ENCODE results near the gene FAM53A. TPM values are rescaled to one million over a fixed set of nuclear protein-coding genes. Genes with fewer than 3 reads are reported as not detected.

The FAM53A gene
- total and polyA plus RNA-seq, 2 of the 13 experiments (the other 11 are each of a cell fraction or from before 2014, with no cell fraction given) = 0.48 to 1.1 TPM

DNA sequence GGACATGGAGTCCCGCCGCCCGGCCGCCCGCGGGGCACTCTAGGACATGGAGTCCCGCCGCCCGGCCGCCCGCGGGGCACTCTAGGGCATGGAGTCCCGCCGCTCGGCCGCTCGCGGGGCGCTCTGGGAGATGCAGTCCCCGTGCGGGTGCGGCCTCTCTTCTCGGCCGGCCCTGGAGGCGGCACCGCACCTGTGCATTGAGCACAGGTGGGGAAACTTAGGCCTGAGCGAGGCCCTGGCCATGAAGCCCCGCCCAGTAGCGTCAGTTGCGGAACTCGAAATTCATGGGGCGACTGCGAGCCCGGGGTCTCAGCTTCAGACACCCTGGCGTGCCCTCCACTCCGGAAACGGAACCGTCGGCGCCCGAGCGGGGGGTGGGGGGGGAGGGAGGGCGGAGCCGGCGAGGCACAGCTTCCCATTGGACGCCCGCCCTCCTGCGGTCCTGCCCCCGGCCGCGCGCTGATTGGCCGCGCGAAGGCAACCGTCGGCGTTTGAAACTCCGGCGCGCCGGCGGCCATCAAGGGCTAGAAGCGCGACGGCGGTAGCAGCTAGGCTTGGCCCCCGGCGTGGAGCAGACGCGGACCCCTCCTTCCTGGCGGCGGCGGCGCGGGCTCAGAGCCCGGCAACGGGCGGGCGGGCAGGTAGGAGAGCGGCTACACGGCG is 37.0 kb upstream of the FAM53A start, which contains the start of the genes TACC3 and TMEM129 (continued):
- TF ChIP-seq ARID4A (CRISPR knock-in tag; IDR thresholded peaks at IDR 0.05; ENCODE audit: borderline replicate concordance) (peak; percentile 92), ZNF264 (CRISPR knock-in tag; IDR thresholded peaks at IDR 0.05) (no peak), SAP130 (CRISPR knock-in tag; IDR thresholded peaks at IDR 0.05; ENCODE audit: low read depth) (peak; percentile 98), ZFX (CRISPR knock-in tag; IDR thresholded peaks at IDR 0.05; ENCODE audit: low read depth) (peak; percentile 91), ZNF564 (CRISPR knock-in tag; IDR thresholded peaks at IDR 0.05) (peak; percentile 83), MTF1 (CRISPR knock-in tag; IDR thresholded peaks at IDR 0.05) (no peak), KDM2A (CRISPR knock-in tag; IDR thresholded peaks at IDR 0.05; ENCODE audit: borderline replicate concordance, low read depth) (peak; percentile 28; the same call in 1 of the 2 replicates), PATZ1 (CRISPR knock-in tag; IDR thresholded peaks at IDR 0.05) (peak; percentile 72), PAF1 (CRISPR knock-in tag; IDR thresholded peaks at IDR 0.05) (no peak), SMARCE1 (IDR thresholded peaks at IDR 0.05; ENCODE audit: borderline replicate concordance) (no peak), ZNF614 (CRISPR knock-in tag; IDR thresholded peaks at IDR 0.05; ENCODE audit: borderline replicate concordance) (peak; percentile 39; the same call in 1 of the 2 replicates), RNF219 (CRISPR knock-in tag; IDR thresholded peaks at IDR 0.05) (no peak), CREB1 (IDR thresholded peaks at IDR 0.05) (peak; percentile 55), CREB1 (CRISPR knock-in tag; IDR thresholded peaks at IDR 0.05) (0 out of 2 replicates have a peak, but pooled peaks have one; percentile 23)
- TF ChIP-seq, protein P1, sequence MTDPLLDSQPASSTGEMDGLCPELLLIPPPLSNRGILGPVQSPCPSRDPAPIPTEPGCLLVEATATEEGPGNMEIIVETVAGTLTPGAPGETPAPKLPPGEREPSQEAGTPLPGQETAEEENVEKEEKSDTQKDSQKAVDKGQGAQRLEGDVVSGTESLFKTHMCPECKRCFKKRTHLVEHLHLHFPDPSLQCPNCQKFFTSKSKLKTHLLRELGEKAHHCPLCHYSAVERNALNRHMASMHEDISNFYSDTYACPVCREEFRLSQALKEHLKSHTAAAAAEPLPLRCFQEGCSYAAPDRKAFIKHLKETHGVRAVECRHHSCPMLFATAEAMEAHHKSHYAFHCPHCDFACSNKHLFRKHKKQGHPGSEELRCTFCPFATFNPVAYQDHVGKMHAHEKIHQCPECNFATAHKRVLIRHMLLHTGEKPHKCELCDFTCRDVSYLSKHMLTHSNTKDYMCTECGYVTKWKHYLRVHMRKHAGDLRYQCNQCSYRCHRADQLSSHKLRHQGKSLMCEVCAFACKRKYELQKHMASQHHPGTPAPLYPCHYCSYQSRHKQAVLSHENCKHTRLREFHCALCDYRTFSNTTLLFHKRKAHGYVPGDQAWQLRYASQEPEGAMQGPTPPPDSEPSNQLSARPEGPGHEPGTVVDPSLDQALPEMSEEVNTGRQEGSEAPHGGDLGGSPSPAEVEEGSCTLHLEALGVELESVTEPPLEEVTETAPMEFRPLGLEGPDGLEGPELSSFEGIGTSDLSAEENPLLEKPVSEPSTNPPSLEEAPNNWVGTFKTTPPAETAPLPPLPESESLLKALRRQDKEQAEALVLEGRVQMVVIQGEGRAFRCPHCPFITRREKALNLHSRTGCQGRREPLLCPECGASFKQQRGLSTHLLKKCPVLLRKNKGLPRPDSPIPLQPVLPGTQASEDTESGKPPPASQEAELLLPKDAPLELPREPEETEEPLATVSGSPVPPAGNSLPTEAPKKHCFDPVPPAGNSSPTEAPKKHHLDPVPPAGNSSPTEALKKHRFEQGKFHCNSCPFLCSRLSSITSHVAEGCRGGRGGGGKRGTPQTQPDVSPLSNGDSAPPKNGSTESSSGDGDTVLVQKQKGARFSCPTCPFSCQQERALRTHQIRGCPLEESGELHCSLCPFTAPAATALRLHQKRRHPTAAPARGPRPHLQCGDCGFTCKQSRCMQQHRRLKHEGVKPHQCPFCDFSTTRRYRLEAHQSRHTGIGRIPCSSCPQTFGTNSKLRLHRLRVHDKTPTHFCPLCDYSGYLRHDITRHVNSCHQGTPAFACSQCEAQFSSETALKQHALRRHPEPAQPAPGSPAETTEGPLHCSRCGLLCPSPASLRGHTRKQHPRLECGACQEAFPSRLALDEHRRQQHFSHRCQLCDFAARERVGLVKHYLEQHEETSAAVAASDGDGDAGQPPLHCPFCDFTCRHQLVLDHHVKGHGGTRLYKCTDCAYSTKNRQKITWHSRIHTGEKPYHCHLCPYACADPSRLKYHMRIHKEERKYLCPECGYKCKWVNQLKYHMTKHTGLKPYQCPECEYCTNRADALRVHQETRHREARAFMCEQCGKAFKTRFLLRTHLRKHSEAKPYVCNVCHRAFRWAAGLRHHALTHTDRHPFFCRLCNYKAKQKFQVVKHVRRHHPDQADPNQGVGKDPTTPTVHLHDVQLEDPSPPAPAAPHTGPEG (CRISPR knock-in tag; IDR thresholded peaks at IDR 0.05) = 0 out of 2 replicates have a peak, but pooled peaks have one; percentile 7

Measured in HepG2 (cell line).